Small intestine (tissue), 7 donors: ENCODE data around the gene ADAMTS8. TPM values are rescaled to one million over a fixed set of nuclear protein-coding genes. Genes with fewer than 3 reads are reported as not detected.
A peak's percentile ranks its signal among the peaks of the same experiment; 100 is the strongest.

Experiments used
- DNase-seq, 2 donors: peaks; one replicate each; pipeline versions ENCODE4 v3.0.0 to v3.0.0-alpha.2; 2013
- FAIRE-seq: peaks from 2 replicates; lab custom pipeline; 2012; peaks lifted over from hg19 to GRCh38; lab: Jason Lieb, UNC
- H3K27ac ChIP-seq, 3 donors: one replicate each; pipeline ENCODE4 v1.5.1; 2013; ENCODE audit warnings: low read length in 2 of 3, mild to moderate bottlenecking in 2 of 3, control low read depth in 1 of 3, inconsistent platforms in 1 of 3, low read depth in 1 of 3, moderate library complexity in 1 of 3
- H3K27me3 ChIP-seq, 3 donors: one replicate each; pipeline ENCODE4 v1.6.1; 2013; ENCODE audit warnings: low read length in 3 of 3, inconsistent platforms in 1 of 3; ENCODE audit not compliant: control insufficient read depth in 3 of 3, insufficient read depth in 3 of 3
- H3K36me3 ChIP-seq, 3 donors: one replicate each; pipeline ENCODE4 v1.6.1; 2013; ENCODE audit warnings: low read length in 3 of 3, inconsistent platforms in 1 of 3, low read depth in 1 of 3, mild to moderate bottlenecking in 1 of 3, moderate library complexity in 1 of 3; ENCODE audit not compliant: control insufficient read depth in 3 of 3, insufficient read depth in 2 of 3
- H3K4me1 ChIP-seq, 3 donors: one replicate each; pipeline ENCODE4 v1.6.1; 2013; ENCODE audit warnings: low read length in 2 of 3, inconsistent platforms in 1 of 3, low read depth in 1 of 3, mild to moderate bottlenecking in 1 of 3, moderate library complexity in 1 of 3; ENCODE audit not compliant: control insufficient read depth in 3 of 3, insufficient read depth in 2 of 3
- H3K4me3 ChIP-seq, 3 donors: one replicate each; pipeline ENCODE4 v1.5.1; 2013; ENCODE audit warnings: low read length in 3 of 3, control low read depth in 1 of 3, inconsistent platforms in 1 of 3, low read depth in 1 of 3, mild to moderate bottlenecking in 1 of 3, moderate library complexity in 1 of 3
- H3K9me3 ChIP-seq, 2 donors: one replicate each; pipeline ENCODE4 v1.6.1; 2013; ENCODE audit warnings: low read depth in 1 of 2, low read length in 1 of 2; ENCODE audit not compliant: control insufficient read depth in 2 of 2, insufficient read depth in 1 of 2
- WGBS, 3 donors: extraction: QIAGEN DNeasy Blood & Tissue Kit; methylation state at CpG; one replicate each; pipeline ENCODE4 v1.1.7; 2013; 5-methylcytosine and 5-hydroxymethylcytosine counted together
- polyA plus RNA-seq, 4 donors: library from polyadenylated mRNA; stranded (reverse) in 3 of 4; unstranded in 1 of 4; fragments of 200-250 nt in 3 of 4; fragments of 120-200 nt in 1 of 4; gene quantifications; one replicate each; pipeline versions ENCODE4 v1.2.1 to v1.2.3, GENCODE V29; 2013
- donor health status: healthy with polysubstance abuse.
- donor health status: control.
- donor health status: control.
- donor health status: Bipolar disorder and iron deficiency.
- donor health status: healthy.

ADAMTS8 gene
- polyA plus RNA-seq, 4 donors, result 0.95 to 1.9 TPM; not detected in 2

GRCh38 chr11:130455483-130456127 is 27.2 kb upstream of the ADAMTS8 start:
- peak; percentile 81 for DNase-seq
- peak overlapping the region in 2 of 3 donors; percentile 56 to 70 for H3K27ac ChIP-seq
- H3K4me3 ChIP-seq, result no peak overlapping the region
- no peak for FAIRE-seq
- H3K4me1 ChIP-seq, result peaks cover 0 to 51% (median 0%) of the 10 kb centered on the region in 3 donors
- H3K36me3 ChIP-seq, result peaks cover 0 to 8% (median 0%) of the 10 kb centered on the region in 3 donors
- H3K27me3 ChIP-seq, result no peaks in the 10 kb centered on the region
- H3K9me3 ChIP-seq, result no peaks in the 10 kb centered on the region
- 23 to 58% (median 46%) methylated on average over 15 of the region's 15 CpGs for WGBS, 3 donors

GRCh38 chr11:130454491-130455252 is 26.3 kb upstream of the ADAMTS8 start:
- FAIRE-seq (no peak), DNase-seq (no peak)
- H3K4me3 ChIP-seq, result no peak overlapping the region
- H3K27me3 ChIP-seq, result peaks cover 0 to 4% (median 0%) of the 10 kb centered on the region in 3 donors
- peak overlapping the region in 1 of 3 donors; percentile 70 for H3K27ac ChIP-seq
- peaks cover 0 to 7% (median 0%) of the 10 kb centered on the region in 3 donors for H3K36me3 ChIP-seq
- peaks cover 0 to 54% (median 0%) of the 10 kb centered on the region in 3 donors for H3K4me1 ChIP-seq
- WGBS, 3 donors, result 72 to 80% (median 73%) methylated on average over 12 of the region's 12 CpGs
- no peaks in the 10 kb centered on the region for H3K9me3 ChIP-seq

- no peak overlapping the region for H3K27ac ChIP-seq
- H3K27me3 ChIP-seq, result peaks cover 0 to 13% (median 0%) of the 10 kb centered on the region in 3 donors
- H3K36me3 ChIP-seq, result no peaks in the 10 kb centered on the region
- H3K4me1 ChIP-seq, result peaks cover 0 to 51% (median 2%) of the 10 kb centered on the region in 3 donors
- no peak overlapping the region for H3K4me3 ChIP-seq
- FAIRE-seq, result no peak
- peak in 1 of 2 donors; percentile 63 for DNase-seq
- 70 to 84% (median 78%) methylated on average over 6 of the region's 6 CpGs for WGBS, 3 donors
- H3K9me3 ChIP-seq, result no peaks in the 10 kb centered on the region
These were observed 24.5 kb upstream of the ADAMTS8 start for GRCh38 chr11:130452940-130453339.

- no peaks in the 10 kb centered on the region for H3K36me3 ChIP-seq
- H3K4me3 ChIP-seq, result no peak overlapping the region
- H3K4me1 ChIP-seq, result peaks cover 0 to 44% (median 2%) of the 10 kb centered on the region in 3 donors
- H3K27ac ChIP-seq, result no peak overlapping the region
- no peak for FAIRE-seq
- no peak for DNase-seq
- WGBS, 3 donors, result 89 to 95% (median 91%) methylated on average over 9 of the region's 9 CpGs
- H3K27me3 ChIP-seq, result peaks cover 0 to 14% (median 0%) of the 10 kb centered on the region in 3 donors
- no peaks in the 10 kb centered on the region for H3K9me3 ChIP-seq
These were observed 23.8 kb upstream of the ADAMTS8 start for GRCh38 chr11:130452176-130452575.

- no peak overlapping the region for H3K4me3 ChIP-seq
- H3K9me3 ChIP-seq, result no peaks in the 10 kb centered on the region
- no peaks in the 10 kb centered on the region for H3K36me3 ChIP-seq
- DNase-seq, result peak; percentile 41 to 58
- peaks cover 0 to 14% (median 0%) of the 10 kb centered on the region in 3 donors for H3K27me3 ChIP-seq
- WGBS, 3 donors, result 68 to 71% (median 71%) methylated on average over 6 of the region's 6 CpGs
- peaks cover 0 to 37% (median 2%) of the 10 kb centered on the region in 3 donors for H3K4me1 ChIP-seq
- no peak overlapping the region for H3K27ac ChIP-seq
- no peak for FAIRE-seq
These were observed 23.0 kb upstream of the ADAMTS8 start for GRCh38 chr11:130451231-130452019.

- DNase-seq (peak in 1 of 2 donors; percentile 86), FAIRE-seq (no peak)
- no peaks in the 10 kb centered on the region for H3K36me3 ChIP-seq
- peak overlapping the region in 1 of 3 donors; percentile 45 for H3K27ac ChIP-seq
- 32 to 43% (median 38%) methylated on average over 34 of the region's 34 CpGs for WGBS, 3 donors
- H3K4me3 ChIP-seq, result peak overlapping the region in 1 of 3 donors; percentile 59
- peaks cover 0 to 25% (median 2%) of the 10 kb centered on the region in 3 donors for H3K4me1 ChIP-seq
- peaks cover 0 to 14% (median 0%) of the 10 kb centered on the region in 3 donors for H3K27me3 ChIP-seq
- H3K9me3 ChIP-seq, result no peaks in the 10 kb centered on the region
These were observed 21.8 kb upstream of the ADAMTS8 start for GRCh38 chr11:130449996-130450769.

- FAIRE-seq (no peak), DNase-seq (no peak)
- Histone ChIP-seq H3K4me1 (peaks cover 0 to 20% (median 2%) of the 10 kb centered on the region in 3 donors), H3K4me3 (peak overlapping the region; percentile 34 to 59 (median 47)), H3K9me3 (no peaks in the 10 kb centered on the region), H3K27ac (peak overlapping the region in 1 of 3 donors; percentile 70), H3K27me3 (peaks cover 0 to 14% (median 0%) of the 10 kb centered on the region in 3 donors), H3K36me3 (no peaks in the 10 kb centered on the region)
- WGBS, 3 donors, result 2 to 4% (median 4%) methylated on average over 58 to 64 of the region's 64 CpGs
These were observed 21.0 kb upstream of the ADAMTS8 start for GRCh38 chr11:130449310-130449990.
